ENCODE measurements around the gene CALN1. TPM values are rescaled to one million over a fixed set of nuclear protein-coding genes. Genes with fewer than 3 reads are reported as not detected.

The CALN1 gene
- polyA plus RNA-seq, 4 donors: under 0.01 to 0.07 (median 0.06) TPM; not detected in 1

GRCh38 chr7:72405871-72406270, 6.3 kb downstream of the CALN1 start:
- FAIRE-seq: no peak

GRCh38 chr7:72405418-72405817, 6.7 kb downstream of the CALN1 start:
- DNase-seq (no peak), FAIRE-seq (no peak)
- Histone ChIP-seq H3K4me3 (ENCODE audit: low read depth in 1 of 3, low read length in 3 of 3) (no peak overlapping the region), H3K4me1 (ENCODE audit: control insufficient read depth in 3 of 3, insufficient read depth in 2 of 3, low read depth in 1 of 3, low read length in 2 of 3) (no peaks in the 10 kb centered on the region), H3K27me3 (ENCODE audit: control insufficient read depth in 3 of 3, insufficient read depth in 3 of 3, low read length in 3 of 3) (no peaks in the 10 kb centered on the region), H3K9me3 (ENCODE audit: control insufficient read depth in 2 of 2, insufficient read depth in 1 of 2, low read depth in 1 of 2, low read length in 1 of 2) (no peaks in the 10 kb centered on the region), H3K36me3 (ENCODE audit: control insufficient read depth in 3 of 3, insufficient read depth in 2 of 3, low read depth in 1 of 3, low read length in 3 of 3) (no peaks in the 10 kb centered on the region), H3K27ac (ENCODE audit: low read depth in 1 of 3, low read length in 2 of 3) (no peak overlapping the region)
- WGBS, 3 donors: 62 to 70% (median 68%) methylated on average over 11 of the region's 11 CpGs

More at GRCh38 chr7:72405871-72406270, 6.3 kb downstream of the CALN1 start:
- Histone ChIP-seq H3K27me3 (ENCODE audit: control insufficient read depth in 3 of 3, insufficient read depth in 3 of 3, low read length in 3 of 3) (no peaks in the 10 kb centered on the region), H3K4me3 (ENCODE audit: low read depth in 1 of 3, low read length in 3 of 3) (no peak overlapping the region), H3K36me3 (ENCODE audit: control insufficient read depth in 3 of 3, insufficient read depth in 2 of 3, low read depth in 1 of 3, low read length in 3 of 3) (no peaks in the 10 kb centered on the region), H3K9me3 (ENCODE audit: control insufficient read depth in 2 of 2, insufficient read depth in 1 of 2, low read depth in 1 of 2, low read length in 1 of 2) (no peaks in the 10 kb centered on the region), H3K27ac (ENCODE audit: low read depth in 1 of 3, low read length in 2 of 3) (no peak overlapping the region), H3K4me1 (ENCODE audit: control insufficient read depth in 3 of 3, insufficient read depth in 2 of 3, low read depth in 1 of 3, low read length in 2 of 3) (no peaks in the 10 kb centered on the region)
- no peak for DNase-seq
- WGBS, 3 donors: 91 to 96% (median 91%) methylated on average over 15 of the region's 15 CpGs

GRCh38 chr7:72404743-72405142, 7.4 kb downstream of the CALN1 start:
- WGBS, 3 donors: 78 to 87% (median 81%) methylated on average over 5 of the region's 5 CpGs
- FAIRE-seq: no peak

GRCh38 chr7:72403458-72404076, 8.6 kb downstream of the CALN1 start:
- Histone ChIP-seq H3K27ac (ENCODE audit: low read depth in 1 of 3, low read length in 2 of 3) (no peak overlapping the region), H3K4me1 (ENCODE audit: control insufficient read depth in 3 of 3, insufficient read depth in 2 of 3, low read depth in 1 of 3, low read length in 2 of 3) (no peaks in the 10 kb centered on the region), H3K27me3 (ENCODE audit: control insufficient read depth in 3 of 3, insufficient read depth in 3 of 3, low read length in 3 of 3) (no peaks in the 10 kb centered on the region), H3K4me3 (ENCODE audit: low read depth in 1 of 3, low read length in 3 of 3) (no peak overlapping the region), H3K9me3 (ENCODE audit: control insufficient read depth in 2 of 2, insufficient read depth in 1 of 2, low read depth in 1 of 2, low read length in 1 of 2) (no peaks in the 10 kb centered on the region), H3K36me3 (ENCODE audit: control insufficient read depth in 3 of 3, insufficient read depth in 2 of 3, low read depth in 1 of 3, low read length in 3 of 3) (no peaks in the 10 kb centered on the region)
- no peak for DNase-seq
- WGBS, 3 donors: 77 to 89% (median 77%) methylated on average over 9 of the region's 9 CpGs
- no peak for FAIRE-seq

More at GRCh38 chr7:72404743-72405142, 7.4 kb downstream of the CALN1 start:
- H3K27me3 ChIP-seq (ENCODE audit: control insufficient read depth in 3 of 3, insufficient read depth in 3 of 3, low read length in 3 of 3): no peaks in the 10 kb centered on the region
- H3K4me3 ChIP-seq (ENCODE audit: low read depth in 1 of 3, low read length in 3 of 3): no peak overlapping the region
- no peak overlapping the region for H3K27ac ChIP-seq (ENCODE audit: low read depth in 1 of 3, low read length in 2 of 3)
- no peaks in the 10 kb centered on the region for H3K9me3 ChIP-seq (ENCODE audit: control insufficient read depth in 2 of 2, insufficient read depth in 1 of 2, low read depth in 1 of 2, low read length in 1 of 2)
- H3K36me3 ChIP-seq (ENCODE audit: control insufficient read depth in 3 of 3, insufficient read depth in 2 of 3, low read depth in 1 of 3, low read length in 3 of 3): no peaks in the 10 kb centered on the region
- no peaks in the 10 kb centered on the region for H3K4me1 ChIP-seq (ENCODE audit: control insufficient read depth in 3 of 3, insufficient read depth in 2 of 3, low read depth in 1 of 3, low read length in 2 of 3)
- DNase-seq: no peak

- H3K27me3 ChIP-seq (ENCODE audit: control insufficient read depth in 3 of 3, insufficient read depth in 3 of 3, low read length in 3 of 3): no peaks in the 10 kb centered on the region
- FAIRE-seq (no peak), DNase-seq (no peak)
- H3K36me3 ChIP-seq (ENCODE audit: control insufficient read depth in 3 of 3, insufficient read depth in 2 of 3, low read depth in 1 of 3, low read length in 3 of 3): no peaks in the 10 kb centered on the region
- no peak overlapping the region for H3K27ac ChIP-seq (ENCODE audit: low read depth in 1 of 3, low read length in 2 of 3)
- H3K4me3 ChIP-seq (ENCODE audit: low read depth in 1 of 3, low read length in 3 of 3): no peak overlapping the region
- WGBS, 3 donors: 14 to 30% (median 18%) methylated on average over 1 of the region's 1 CpG
- H3K9me3 ChIP-seq (ENCODE audit: control insufficient read depth in 2 of 2, insufficient read depth in 1 of 2, low read depth in 1 of 2, low read length in 1 of 2): no peaks in the 10 kb centered on the region
- no peaks in the 10 kb centered on the region for H3K4me1 ChIP-seq (ENCODE audit: control insufficient read depth in 3 of 3, insufficient read depth in 2 of 3, low read depth in 1 of 3, low read length in 2 of 3)
These were observed 18.1 kb downstream of the CALN1 start for GRCh38 chr7:72394016-72394415.

GRCh38 chr7:72391821-72392377, 20.2 kb downstream of the CALN1 start:
- FAIRE-seq: no peak
- H3K4me1 ChIP-seq (ENCODE audit: control insufficient read depth in 3 of 3, insufficient read depth in 2 of 3, low read depth in 1 of 3, low read length in 2 of 3): no peaks in the 10 kb centered on the region
- 86 to 94% (median 90%) methylated on average over 7 of the region's 7 CpGs for WGBS, 3 donors

GRCh38 chr7:72386118-72386517, 26.0 kb downstream of the CALN1 start:
- Histone ChIP-seq H3K4me1 (ENCODE audit: control insufficient read depth in 3 of 3, insufficient read depth in 2 of 3, low read depth in 1 of 3, low read length in 2 of 3) (no peaks in the 10 kb centered on the region), H3K4me3 (ENCODE audit: low read depth in 1 of 3, low read length in 3 of 3) (no peak overlapping the region), H3K36me3 (ENCODE audit: control insufficient read depth in 3 of 3, insufficient read depth in 2 of 3, low read depth in 1 of 3, low read length in 3 of 3) (no peaks in the 10 kb centered on the region), H3K9me3 (ENCODE audit: control insufficient read depth in 2 of 2, insufficient read depth in 1 of 2, low read depth in 1 of 2, low read length in 1 of 2) (peaks cover 0 to 1% of the 10 kb centered on the region in 2 donors), H3K27me3 (ENCODE audit: control insufficient read depth in 3 of 3, insufficient read depth in 3 of 3, low read length in 3 of 3) (no peaks in the 10 kb centered on the region), H3K27ac (ENCODE audit: low read depth in 1 of 3, low read length in 2 of 3) (no peak overlapping the region)
- 73 to 88% (median 85%) methylated on average over 3 of the region's 3 CpGs for WGBS, 3 donors
- FAIRE-seq: no peak
- DNase-seq: no peak

More at GRCh38 chr7:72391821-72392377, 20.2 kb downstream of the CALN1 start:
- no peaks in the 10 kb centered on the region for H3K27me3 ChIP-seq (ENCODE audit: control insufficient read depth in 3 of 3, insufficient read depth in 3 of 3, low read length in 3 of 3)
- no peak for DNase-seq
- no peak overlapping the region for H3K27ac ChIP-seq (ENCODE audit: low read depth in 1 of 3, low read length in 2 of 3)
- no peak overlapping the region for H3K4me3 ChIP-seq (ENCODE audit: low read depth in 1 of 3, low read length in 3 of 3)
- no peaks in the 10 kb centered on the region for H3K36me3 ChIP-seq (ENCODE audit: control insufficient read depth in 3 of 3, insufficient read depth in 2 of 3, low read depth in 1 of 3, low read length in 3 of 3)
- H3K9me3 ChIP-seq (ENCODE audit: control insufficient read depth in 2 of 2, insufficient read depth in 1 of 2, low read depth in 1 of 2, low read length in 1 of 2): no peaks in the 10 kb centered on the region

- FAIRE-seq (no peak), DNase-seq (no peak)
- no peak overlapping the region for H3K27ac ChIP-seq (ENCODE audit: low read depth in 1 of 3, low read length in 2 of 3)
- H3K9me3 ChIP-seq (ENCODE audit: control insufficient read depth in 2 of 2, insufficient read depth in 1 of 2, low read depth in 1 of 2, low read length in 1 of 2): no peaks in the 10 kb centered on the region
- H3K4me1 ChIP-seq (ENCODE audit: control insufficient read depth in 3 of 3, insufficient read depth in 2 of 3, low read depth in 1 of 3, low read length in 2 of 3): no peaks in the 10 kb centered on the region
- no peaks in the 10 kb centered on the region for H3K36me3 ChIP-seq (ENCODE audit: control insufficient read depth in 3 of 3, insufficient read depth in 2 of 3, low read depth in 1 of 3, low read length in 3 of 3)
- no peak overlapping the region for H3K4me3 ChIP-seq (ENCODE audit: low read depth in 1 of 3, low read length in 3 of 3)
- H3K27me3 ChIP-seq (ENCODE audit: control insufficient read depth in 3 of 3, insufficient read depth in 3 of 3, low read length in 3 of 3): no peaks in the 10 kb centered on the region
- WGBS, 3 donors: 71 to 84% (median 78%) methylated on average over 4 of the region's 4 CpGs
These were observed 49.9 kb downstream of the CALN1 start for GRCh38 chr7:72362246-72362645.
